Naive thymus-derived CD4-positive, alpha-beta T cell (primary cell): ENCODE results near the gene CALU. TPM values are rescaled to one million over a fixed set of nuclear protein-coding genes. Genes with fewer than 3 reads are reported as not detected.

Source experiments
- ATAC-seq: fragments of 150-1000 bp; cut with Tn5 transposase; 2 replicates; pipeline ENCODE4 v1.10.0; 2021; ENCODE audit warnings: mild to moderate bottlenecking, moderate library complexity
- CTCF ChIA-PET: fragments of 350-600 bp; sonication (Branson Sonifier 250); formaldehyde crosslinking; loops from one replicate; lab custom pipeline; 2021; ENCODE audit warnings: antibody characterized with exemption; lab: Charles Lee
- POLR2A ChIA-PET: fragments of 350-600 bp; sonication (Branson Sonifier 250); formaldehyde crosslinking; loops from one replicate; lab custom pipeline; 2021; ENCODE audit warnings: antibody characterized with exemption, inconsistent platforms; lab: Charles Lee
- DNase-seq, 9 donors: peaks; one replicate each; pipeline versions ENCODE4 v3.0.0 to v3.0.0-alpha.2; 2020 to 2022; ENCODE audit warnings: mixed read lengths in 1 of 9
- H3K27ac ChIP-seq: one replicate; pipeline ENCODE4 v1.7.0; 2013; ENCODE audit warnings: mild to moderate bottlenecking, low read depth, low read length, moderate library complexity
- H3K27me3 ChIP-seq, 2 donors: one replicate each; pipeline ENCODE4 v1.7.0; 2013; ENCODE audit warnings: low read length in 2 of 2, mild to moderate bottlenecking in 2 of 2, moderate library complexity in 2 of 2; ENCODE audit not compliant: control insufficient read depth in 2 of 2, insufficient read depth in 2 of 2
- H3K36me3 ChIP-seq, 3 experiments: 1 replicate in 2 of 3; 2 replicates in 1 of 3; pipeline ENCODE4 v1.7.0; 2013; ENCODE audit warnings: low read length in 3 of 3, mild to moderate bottlenecking in 3 of 3, moderate library complexity in 1 of 3; ENCODE audit not compliant: insufficient read depth in 3 of 3, control insufficient read depth in 2 of 3
- H3K4me1 ChIP-seq, 2 donors: one replicate each; pipeline ENCODE4 v1.7.0; 2013; ENCODE audit warnings: low read length in 2 of 2, mild to moderate bottlenecking in 2 of 2, moderate library complexity in 1 of 2; ENCODE audit not compliant: control insufficient read depth in 2 of 2, insufficient read depth in 2 of 2
- H3K4me3 ChIP-seq: 2 replicates; pipeline ENCODE4 v1.7.0; 2013; ENCODE audit warnings: mild to moderate bottlenecking, low read length
- H3K9me3 ChIP-seq, 3 experiments: 1 replicate in 2 of 3; 2 replicates in 1 of 3; pipeline ENCODE4 v1.7.0; 2013; ENCODE audit warnings: low read length in 3 of 3; ENCODE audit not compliant: control insufficient read depth in 2 of 3
- H3K27ac Mint-ChIP-seq, 9 donors: one replicate each; pipeline ENCODE4 v1.8.0; 2020 to 2022; ENCODE audit warnings: mixed read lengths in 9 of 9, mild to moderate bottlenecking in 8 of 9, moderate library complexity in 5 of 9, inconsistent platforms in 2 of 9
- H3K27me3 Mint-ChIP-seq, 5 donors: one replicate each; pipeline ENCODE4 v1.8.0; 2021 to 2022; ENCODE audit warnings: mixed read lengths in 5 of 5, mild to moderate bottlenecking in 1 of 5
- H3K36me3 Mint-ChIP-seq, 5 donors: one replicate each; pipeline ENCODE4 v1.8.0; 2020 to 2022; ENCODE audit warnings: mixed read lengths in 5 of 5, mild to moderate bottlenecking in 3 of 5, inconsistent platforms in 1 of 5
- H3K4me1 Mint-ChIP-seq, 7 donors: one replicate each; pipeline ENCODE4 v1.8.0; 2020 to 2022; ENCODE audit warnings: mixed read lengths in 7 of 7, mild to moderate bottlenecking in 3 of 7, inconsistent platforms in 1 of 7
- H3K4me3 Mint-ChIP-seq, 10 donors: one replicate each; pipeline ENCODE4 v1.8.0; 2020 to 2022; ENCODE audit warnings: mild to moderate bottlenecking in 10 of 10, mixed read lengths in 10 of 10, moderate library complexity in 6 of 10, inconsistent platforms in 2 of 10
- H3K9me3 Mint-ChIP-seq, 11 donors: one replicate each; pipeline ENCODE4 v1.8.0; 2020 to 2022; ENCODE audit warnings: mixed read lengths in 11 of 11, mild to moderate bottlenecking in 4 of 11, inconsistent platforms in 1 of 11, moderate library complexity in 1 of 11
- intact Hi-C, 2 donors: fragments of 100-400 bp; cut with micrococcal nuclease; formaldehyde crosslinking; loops; one replicate each; pipeline ENCODE4 v1.15.1; 2023
- polyA plus RNA-seq, 2 donors: library from polyadenylated mRNA; unstranded; fragments of 300-500 nt; fragmentation: Illumina TruSeq; gene quantifications; one replicate each; pipeline ENCODE4 v1.2.3, GENCODE V29; 2021
- total RNA-seq, 6 experiments: library from RNA in 5 of 6; stranded (reverse) in 5 of 6; gene quantifications; 1 replicate in 5 of 6; 2 replicates in 1 of 6; pipeline ENCODE4 v1.2.3 and lab custom pipeline; 2021 to 2026

CALU gene
- total and polyA plus RNA-seq, 7 experiments from 2014 or later = 18.6 to 36.2 (median 22.2) TPM

DNA sequence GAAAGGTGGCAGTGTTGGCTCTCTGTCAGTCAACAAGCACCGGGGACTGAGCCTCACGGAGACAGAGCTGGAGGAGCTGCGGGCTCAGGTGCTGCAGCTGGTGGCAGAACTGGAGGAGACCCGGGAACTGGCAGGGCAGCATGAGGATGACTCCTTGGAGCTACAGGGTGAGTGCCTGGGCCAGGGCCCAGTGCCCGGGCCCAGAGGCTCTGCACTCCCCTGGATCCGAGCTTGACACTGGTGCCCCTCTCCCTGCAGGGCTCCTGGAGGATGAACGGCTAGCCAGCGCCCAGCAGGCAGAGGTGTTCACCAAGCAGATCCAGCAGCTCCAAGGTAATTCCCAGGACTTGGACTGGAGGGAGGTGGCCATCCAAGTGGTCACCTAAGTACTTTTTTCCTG lies 55.3 kb downstream of the CALU start:
- Histone ChIP-seq H3K9me3 (no peaks in the 10 kb centered on the region), H3K4me1 (peaks cover 0 to 3% of the 10 kb centered on the region in 2 donors), H3K27ac (no peak overlapping the region), H3K27me3 (no peaks in the 10 kb centered on the region), H3K36me3 (peaks cover 0 to 3% (median 0%) of the 10 kb centered on the region in 3 experiments), H3K4me3 (no peak overlapping the region)
- ATAC-seq (no peak), DNase-seq (no peak)
- Mint-ChIP-seq H3K36me3 (peaks cover 0 to 16% (median 5%) of the 10 kb centered on the region in 5 donors), H3K4me3 (no peak overlapping the region), H3K9me3 (no peaks in the 10 kb centered on the region), H3K27ac (no peak overlapping the region), H3K27me3 (peaks cover 0 to 13% (median 0%) of the 10 kb centered on the region in 5 donors), H3K4me1 (peaks cover 6 to 19% (median 12%) of the 10 kb centered on the region in 7 donors)
- CTCF ChIA-PET = interaction anchor here (0.8 kb wide), 1 partner anchor 91 kb away, joined by 3 read pairs; no protein-coding TSS in a partner anchor
- intact Hi-C loops = loop anchor here (1.0 to 5.0 kb wide), 4 partner anchors 48 to 89 kb away; partner anchors contain the start of genes ATP6V1F (in 2 of the 2) and CALU (in 1 of the 2)
- POLR2A ChIA-PET = no interaction called here

DNA sequence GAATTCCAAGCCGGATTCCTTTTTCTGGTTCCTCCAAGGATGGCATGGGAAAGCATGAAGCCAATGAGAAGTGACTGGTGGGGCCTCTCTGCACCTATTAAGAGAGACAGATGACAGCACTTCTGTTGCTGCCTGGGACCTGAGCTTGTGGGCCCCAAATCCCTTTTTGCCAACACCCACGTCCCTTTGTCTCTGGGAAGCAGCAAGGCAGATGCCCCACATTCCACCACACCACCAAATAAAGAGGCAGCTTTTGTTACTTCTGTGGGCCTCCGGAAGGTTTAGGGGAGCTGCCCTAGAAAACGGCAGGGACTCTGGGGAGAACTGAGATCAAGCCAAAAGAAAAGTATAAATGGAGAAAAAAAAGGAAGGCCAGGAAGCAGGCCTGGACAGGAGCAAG lies 56.0 kb downstream of the CALU start:
- no peak overlapping the region for H3K27ac ChIP-seq
- ATAC-seq (no peak), DNase-seq (no peak)
- POLR2A ChIA-PET = no interaction called here
- H3K27me3 ChIP-seq = no peaks in the 10 kb centered on the region
- H3K27me3 Mint-ChIP-seq = peaks cover 0 to 6% (median 0%) of the 10 kb centered on the region in 5 donors
- peaks cover 0 to 3% (median 0%) of the 10 kb centered on the region in 3 experiments for H3K36me3 ChIP-seq
- H3K36me3 Mint-ChIP-seq = peaks cover 0 to 16% (median 5%) of the 10 kb centered on the region in 5 donors
- CTCF ChIA-PET = interaction anchor here (0.7 to 1.3 kb wide), 2 partner anchors 88 to 1414 kb away, joined by 3 read pairs; no protein-coding TSS in a partner anchor
- no peak overlapping the region for H3K4me3 ChIP-seq
- no peaks in the 10 kb centered on the region for H3K9me3 Mint-ChIP-seq
- peaks cover 4 to 15% (median 12%) of the 10 kb centered on the region in 7 donors for H3K4me1 Mint-ChIP-seq
- no peaks in the 10 kb centered on the region for H3K9me3 ChIP-seq
- intact Hi-C loops = no loop called here
- peak overlapping the region in 1 of 10 donors; percentile 10 for H3K4me3 Mint-ChIP-seq
- H3K4me1 ChIP-seq = peaks cover 0 to 3% of the 10 kb centered on the region in 2 donors
- peak overlapping the region in 1 of 9 donors; percentile 55 for H3K27ac Mint-ChIP-seq

DNA sequence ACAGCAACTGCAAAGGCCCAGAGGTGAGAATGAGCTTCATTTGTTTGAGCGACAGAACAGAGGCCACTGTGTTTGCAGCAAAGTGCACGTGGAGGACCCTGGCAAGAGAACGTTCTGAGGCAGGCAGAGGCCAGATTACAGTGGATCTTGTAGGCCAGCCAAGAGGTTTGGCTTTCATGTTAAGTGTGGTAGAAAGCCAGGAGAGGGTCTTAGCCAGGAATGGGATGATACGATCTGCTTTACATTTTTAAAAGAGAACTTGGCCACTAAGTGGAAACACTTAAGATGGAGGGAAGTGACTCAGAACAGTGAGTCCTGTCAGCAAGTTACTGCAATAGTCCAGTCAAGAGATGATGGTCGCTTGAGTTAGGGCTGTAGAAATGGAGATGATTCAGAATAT lies 57.2 kb downstream of the CALU start:
- no peaks in the 10 kb centered on the region for H3K27me3 ChIP-seq
- Mint-ChIP-seq H3K4me3 (no peak overlapping the region), H3K27ac (peak overlapping the region in 1 of 9 donors; percentile 9), H3K9me3 (no peaks in the 10 kb centered on the region), H3K36me3 (peaks cover 0 to 19% (median 11%) of the 10 kb centered on the region in 5 donors), H3K27me3 (peaks cover 0 to 2% (median 0%) of the 10 kb centered on the region in 5 donors), H3K4me1 (peaks cover 0 to 10% (median 7%) of the 10 kb centered on the region in 7 donors)
- intact Hi-C loops = no loop called here
- no peak overlapping the region for H3K27ac ChIP-seq
- ChIA-PET CTCF (interaction anchor here (1.3 kb wide), 1 partner anchor 87 kb away, joined by 3 read pairs; no protein-coding TSS in a partner anchor), POLR2A (no interaction called here)
- peaks cover 0 to 3% of the 10 kb centered on the region in 2 donors for H3K4me1 ChIP-seq
- ATAC-seq (no peak), DNase-seq (no peak)
- no peaks in the 10 kb centered on the region for H3K9me3 ChIP-seq
- peaks cover 0 to 3% (median 0%) of the 10 kb centered on the region in 3 experiments for H3K36me3 ChIP-seq
- H3K4me3 ChIP-seq = no peak overlapping the region

DNA sequence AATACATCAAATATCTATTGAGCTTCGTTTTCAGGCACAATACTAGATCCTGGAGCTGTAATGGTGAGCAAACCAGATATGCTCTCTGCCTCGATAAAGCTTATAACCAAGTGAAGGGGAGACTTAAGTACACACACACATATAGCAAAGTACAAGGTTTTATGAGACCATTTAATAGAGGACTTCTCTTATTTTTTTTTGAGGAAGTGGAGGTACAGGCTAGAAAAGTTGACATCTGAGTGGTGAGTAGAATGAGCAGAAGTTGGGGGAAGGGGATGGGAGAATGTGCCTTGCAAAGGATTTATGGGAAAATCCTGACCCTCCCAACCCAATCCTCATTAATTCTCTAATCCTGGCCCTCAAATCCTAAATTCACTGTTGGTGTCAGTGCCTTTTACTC lies 60.3 kb downstream of the CALU start:
- no peak for ATAC-seq
- Mint-ChIP-seq H3K9me3 (no peaks in the 10 kb centered on the region), H3K27me3 (no peaks in the 10 kb centered on the region), H3K27ac (no peak overlapping the region), H3K4me3 (no peak overlapping the region), H3K4me1 (no peaks in the 10 kb centered on the region), H3K36me3 (peaks cover 0 to 23% (median 13%) of the 10 kb centered on the region in 5 donors)
- no peak overlapping the region for H3K4me3 ChIP-seq
- no peaks in the 10 kb centered on the region for H3K27me3 ChIP-seq
- H3K27ac ChIP-seq = no peak overlapping the region
- ChIA-PET CTCF (no interaction called here), POLR2A (interaction anchor here (0.7 kb wide), 1 partner anchor 1398 kb away, joined by 4 read pairs; no protein-coding TSS in a partner anchor)
- no peaks in the 10 kb centered on the region for H3K9me3 ChIP-seq
- H3K4me1 ChIP-seq = no peaks in the 10 kb centered on the region
- intact Hi-C loops = no loop called here
- peaks cover 0 to 2% (median 0%) of the 10 kb centered on the region in 3 experiments for H3K36me3 ChIP-seq
- DNase-seq = no peak

DNA sequence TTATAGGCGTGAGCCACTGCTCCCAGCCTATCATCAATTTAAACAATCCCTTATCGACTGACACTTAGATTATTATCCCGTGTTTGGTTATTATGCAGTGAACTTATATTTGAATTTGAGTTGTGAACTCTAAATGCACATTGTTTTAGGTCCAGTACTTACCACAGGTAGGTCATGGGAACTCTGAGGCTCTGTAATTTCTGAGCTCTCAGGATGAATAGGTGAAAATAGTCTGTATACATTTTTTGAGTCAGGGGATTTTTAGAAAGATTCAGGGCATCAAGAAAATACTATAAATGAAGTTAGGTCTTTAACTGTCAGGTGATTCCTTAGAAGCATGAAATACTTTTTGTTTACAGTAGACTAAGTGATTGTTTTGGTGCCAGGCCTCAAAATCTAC lies 61.4 kb downstream of the CALU start:
- H3K4me3 Mint-ChIP-seq = no peak overlapping the region
- no peaks in the 10 kb centered on the region for H3K27me3 Mint-ChIP-seq
- intact Hi-C loops = no loop called here
- Histone ChIP-seq H3K4me1 (no peaks in the 10 kb centered on the region), H3K27ac (no peak overlapping the region), H3K9me3 (no peaks in the 10 kb centered on the region), H3K27me3 (no peaks in the 10 kb centered on the region), H3K4me3 (no peak overlapping the region), H3K36me3 (peaks cover 0 to 14% (median 0%) of the 10 kb centered on the region in 3 experiments)
- peaks cover 0 to 27% (median 13%) of the 10 kb centered on the region in 5 donors for H3K36me3 Mint-ChIP-seq
- ChIA-PET CTCF (no interaction called here), POLR2A (no interaction called here)
- no peaks in the 10 kb centered on the region for H3K4me1 Mint-ChIP-seq
- no peak overlapping the region for H3K27ac Mint-ChIP-seq
- DNase-seq = no peak
- ATAC-seq = no peak
- H3K9me3 Mint-ChIP-seq = no peaks in the 10 kb centered on the region

GRCh38 chr7:128801003-128801402 lies 61.8 kb downstream of the CALU start:
- Histone ChIP-seq H3K4me1 (no peaks in the 10 kb centered on the region), H3K4me3 (no peak overlapping the region), H3K9me3 (no peaks in the 10 kb centered on the region), H3K27me3 (no peaks in the 10 kb centered on the region), H3K27ac (no peak overlapping the region), H3K36me3 (peaks cover 0 to 18% (median 0%) of the 10 kb centered on the region in 3 experiments)
- intact Hi-C loops = no loop called here
- peaks cover 0 to 28% (median 13%) of the 10 kb centered on the region in 5 donors for H3K36me3 Mint-ChIP-seq
- H3K27me3 Mint-ChIP-seq = no peaks in the 10 kb centered on the region
- DNase-seq (no peak), ATAC-seq (no peak)
- CTCF ChIA-PET = no interaction called here
- POLR2A ChIA-PET = no interaction called here
- no peaks in the 10 kb centered on the region for H3K4me1 Mint-ChIP-seq
- H3K27ac Mint-ChIP-seq = peak overlapping the region in 1 of 9 donors; percentile 37
- no peak overlapping the region for H3K4me3 Mint-ChIP-seq
- no peaks in the 10 kb centered on the region for H3K9me3 Mint-ChIP-seq
